Smooth muscle cell of the coronary artery (primary cell): ENCODE results near the gene ASB6. TPM values are rescaled to one million over a fixed set of nuclear protein-coding genes. Genes with fewer than 3 reads are reported as not detected.

Experiments used
- total RNA-seq: library from RNA; depleted of rRNA; stranded (reverse); fragments of >200 nt; gene quantifications from 2 replicates; pipeline ENCODE4 v1.2.3, GENCODE V29; 2014; ENCODE audit warnings: low replicate concordance

ASB6 gene
- total RNA-seq = 9.6 and 9.9 TPM in 2 replicates

GRCh38 chr9:129641750-129642585, at the start of gene ASB6:
ASB6 (minus strand) TSS chr9:129642151; CDS start chr9:129641999, 152 bp downstream.

GRCh38 chr9:129665389-129665775, 23.4 kb upstream of the ASB6 start, which contains the start of gene PRRX2:
PRRX2 (plus strand) TSS chr9:129665647; CDS start chr9:129665868, 221 bp downstream.

GRCh38 chr9:129626079-129626624, 15.8 kb downstream of the ASB6 start, which contains the start of gene NTMT1:
NTMT1 (plus strand) TSS chr9:129626163; CDS start chr9:129632704, 6,541 bp downstream.

GRCh38 chr9:129620669-129621295, 21.2 kb downstream of the ASB6 start, which contains the start of gene C9orf50:
C9orf50 (minus strand) TSS chr9:129621101; CDS start chr9:129620574, 527 bp downstream.

Other genes starting within 250 kb of the ASB6 start
- gene C9orf50, start 21.1 kb downstream of the ASB6 start, total RNA-seq = 0.08 TPM in 1 of 2 replicates, not detected in the other
- 33.6 and 50.1 TPM in 2 replicates for gene NTMT1, start 16.0 kb downstream of the ASB6 start, total RNA-seq
- gene PRRX2, start 23.5 kb upstream of the ASB6 start, total RNA-seq = 8.5 and 15.1 TPM in 2 replicates
- 2.6 and 30.0 TPM in 2 replicates for gene PTGES, start 110.9 kb upstream of the ASB6 start, total RNA-seq
- 13.1 and 18.9 TPM in 2 replicates for gene TOR1B, start 161.0 kb upstream of the ASB6 start, total RNA-seq
- gene TOR1A, start 182.0 kb upstream of the ASB6 start, total RNA-seq = 14.4 and 19.8 TPM in 2 replicates
- 44.6 and 121 TPM in 2 replicates for gene C9orf78, start 193.1 kb upstream of the ASB6 start, total RNA-seq
- gene USP20, start 193.3 kb upstream of the ASB6 start, total RNA-seq = 8.3 and 20.1 TPM in 2 replicates